SH-SY5Y (cell line): ENCODE measurements around the gene EPB41L4B.

Source experiments
- GATA2 ChIP-seq: IDR thresholded peaks from 2 replicates; pipeline ENCODE4 v1.6.1; 2011; ENCODE audit warnings: mild to moderate bottlenecking, low read depth, low read length
- GATA3 ChIP-seq: IDR thresholded peaks from 2 replicates; pipeline ENCODE4 v1.6.1; 2011; ENCODE audit warnings: low read depth, mild to moderate bottlenecking, low read length, moderate library complexity

Gene EPB41L4B

GRCh38 chr9:109295221-109296130 lies 25.4 kb downstream of the EPB41L4B start:
- TF ChIP-seq GATA2 (no peak), GATA3 (no peak)

GRCh38 chr9:109290385-109290784 lies 30.5 kb downstream of the EPB41L4B start:
- TF ChIP-seq GATA3 = no peak
- no peak for TF ChIP-seq GATA2

- TF ChIP-seq GATA2 = no peak
- TF ChIP-seq GATA3 = no peak
Measured at GRCh38 chr9:109289931-109290330, 30.9 kb downstream of the EPB41L4B start.

GRCh38 chr9:109289186-109289585 lies 31.7 kb downstream of the EPB41L4B start:
- TF ChIP-seq GATA2 (no peak), GATA3 (no peak)

- no peak for TF ChIP-seq GATA2
- no peak for TF ChIP-seq GATA3
Measured at GRCh38 chr9:109286981-109287380, 33.9 kb downstream of the EPB41L4B start.

GRCh38 chr9:109286571-109286977 lies 34.3 kb downstream of the EPB41L4B start:
- TF ChIP-seq GATA2 (no peak), GATA3 (no peak)

- TF ChIP-seq GATA2 (no peak), GATA3 (no peak)
Measured at GRCh38 chr9:109283012-109283411, 37.8 kb downstream of the EPB41L4B start.

GRCh38 chr9:109282302-109282701 lies 38.6 kb downstream of the EPB41L4B start:
- TF ChIP-seq GATA2 (no peak), GATA3 (no peak)

GRCh38 chr9:109281518-109281917 lies 39.3 kb downstream of the EPB41L4B start:
- TF ChIP-seq GATA2 = no peak
- no peak for TF ChIP-seq GATA3

GRCh38 chr9:109278848-109279247 lies 42.0 kb downstream of the EPB41L4B start:
- no peak for TF ChIP-seq GATA3
- no peak for TF ChIP-seq GATA2

- TF ChIP-seq GATA2 = peak; percentile 21; the same call in 1 of the 2 replicates
- no peak for TF ChIP-seq GATA3
Measured at GRCh38 chr9:109278216-109278615, 42.6 kb downstream of the EPB41L4B start.

GRCh38 chr9:109277451-109277850 lies 43.4 kb downstream of the EPB41L4B start:
- TF ChIP-seq GATA3 (no peak), GATA2 (no peak)

GRCh38 chr9:109276469-109277440 lies 44.1 kb downstream of the EPB41L4B start:
- no peak for TF ChIP-seq GATA3
- no peak for TF ChIP-seq GATA2
